ENCODE data around the gene SUGCT. TPM values are rescaled to one million over a fixed set of nuclear protein-coding genes. Genes with fewer than 3 reads are reported as not detected.
A peak's percentile ranks its signal among the peaks of the same experiment; 100 is the strongest.

SUGCT gene
- total and polyA plus RNA-seq, 8 donors: 0.73 to 1.9 (median 1.2) TPM

- no peak overlapping the region for H3K4me3 ChIP-seq
- H3K4me1 ChIP-seq: no peaks in the 10 kb centered on the region
- H3K36me3 ChIP-seq: no peaks in the 10 kb centered on the region
- intact Hi-C loops (cut with DNase I): no loop called here
- no peaks in the 10 kb centered on the region for H3K9me3 ChIP-seq
- FAIRE-seq (no peak), ATAC-seq (no peak), DNase-seq (no peak)
- no peak overlapping the region for H3K27ac ChIP-seq
- TF ChIP-seq CTCF (IDR thresholded peaks at IDR 0.05): no peak
- 78 to 81% methylated on average over 3 of the region's 3 CpGs for WGBS, 2 donors
- no peaks in the 10 kb centered on the region for H3K27me3 ChIP-seq
Observed at GRCh38 chr7:40418983-40419382, 284.2 kb downstream of the SUGCT start.

GRCh38 chr7:40419806-40420205, 285.0 kb downstream of the SUGCT start:
- no peaks in the 10 kb centered on the region for H3K36me3 ChIP-seq
- 0% methylated on average over 1 of the region's 1 CpG for WGBS, 2 donors
- no peak for TF ChIP-seq CTCF (IDR thresholded peaks at IDR 0.05)
- peak in 1 of 4 donors; percentile 50 for ATAC-seq
- H3K27ac ChIP-seq: no peak overlapping the region
- H3K9me3 ChIP-seq: no peaks in the 10 kb centered on the region
- FAIRE-seq: no peak
- no peak for DNase-seq
- no peaks in the 10 kb centered on the region for H3K4me1 ChIP-seq
- intact Hi-C loops (cut with DNase I): no loop called here
- H3K27me3 ChIP-seq: no peaks in the 10 kb centered on the region
- H3K4me3 ChIP-seq: no peak overlapping the region

GRCh38 chr7:40421433-40421832, 286.6 kb downstream of the SUGCT start:
- H3K4me1 ChIP-seq: no peaks in the 10 kb centered on the region
- DNase-seq (no peak), FAIRE-seq (no peak), ATAC-seq (no peak)
- no peaks in the 10 kb centered on the region for H3K36me3 ChIP-seq
- H3K4me3 ChIP-seq: no peak overlapping the region
- TF ChIP-seq CTCF (IDR thresholded peaks at IDR 0.05): no peak
- intact Hi-C loops (cut with DNase I): no loop called here
- H3K27ac ChIP-seq: no peak overlapping the region
- 89 to 100% methylated on average over 1 of the region's 1 CpG for WGBS, 2 donors
- H3K9me3 ChIP-seq: no peaks in the 10 kb centered on the region
- H3K27me3 ChIP-seq: no peaks in the 10 kb centered on the region

GRCh38 chr7:40425696-40426095, 290.9 kb downstream of the SUGCT start:
- no peaks in the 10 kb centered on the region for H3K36me3 ChIP-seq
- no peak for TF ChIP-seq CTCF (IDR thresholded peaks at IDR 0.05)
- H3K4me1 ChIP-seq: no peaks in the 10 kb centered on the region
- no peak for ATAC-seq
- WGBS, 2 donors: 91 to 96% methylated on average over 2 of the region's 2 CpGs
- H3K27me3 ChIP-seq: no peaks in the 10 kb centered on the region
- no peak for FAIRE-seq
- H3K4me3 ChIP-seq: no peak overlapping the region
- intact Hi-C loops (cut with DNase I): no loop called here
- no peaks in the 10 kb centered on the region for H3K9me3 ChIP-seq
- DNase-seq: no peak
- H3K27ac ChIP-seq: no peak overlapping the region

GRCh38 chr7:40428421-40428820, 293.6 kb downstream of the SUGCT start:
- Histone ChIP-seq H3K4me3 (no peak overlapping the region), H3K27me3 (no peaks in the 10 kb centered on the region), H3K27ac (no peak overlapping the region), H3K9me3 (no peaks in the 10 kb centered on the region), H3K36me3 (no peaks in the 10 kb centered on the region), H3K4me1 (no peaks in the 10 kb centered on the region)
- intact Hi-C loops (cut with DNase I): no loop called here
- FAIRE-seq: no peak
- no peak for ATAC-seq
- no peak for TF ChIP-seq CTCF (IDR thresholded peaks at IDR 0.05)
- DNase-seq: no peak
- WGBS, 2 donors: 43 to 68% methylated on average over 1 of the region's 1 CpG
